ENCODE results near the gene NRXN3. TPM values are rescaled to one million over a fixed set of nuclear protein-coding genes. Genes with fewer than 3 reads are reported as not detected.

NRXN3 gene
- total and polyA plus RNA-seq, 4 donors: 1.4 to 8.3 (median 4.4) TPM

- H3K4me1 ChIP-seq (ENCODE audit: control insufficient read depth in 5 of 5, insufficient read depth in 5 of 5, low read length in 5 of 5): no peaks in the 10 kb centered on the region
- ATAC-seq (ENCODE audit: insufficient read depth, low FRiP score): no peak
- peaks cover 0 to 7% (median 0%) of the 10 kb centered on the region in 3 donors for H3K27me3 ChIP-seq (ENCODE audit: control insufficient read depth in 3 of 3, insufficient read depth in 3 of 3, low read length in 2 of 3)
- DNase-seq: peak in 1 of 3 donors; percentile 14
- H3K9me3 ChIP-seq (ENCODE audit: control insufficient read depth in 4 of 4, insufficient read depth in 3 of 4, low read length in 3 of 4): peaks cover 0 to 2% (median 0%) of the 10 kb centered on the region in 4 donors
- no peak overlapping the region for H3K4me3 ChIP-seq
- WGBS, 2 donors: 87 to 96% methylated on average over 1 of the region's 1 CpG
- H3K9ac ChIP-seq (ENCODE audit: insufficient read depth in 1 of 2, low read length in 2 of 2): no peak overlapping the region
- H3K27ac ChIP-seq (ENCODE audit: low read depth in 1 of 2, low read length in 1 of 2): no peak overlapping the region
- no peak for TF ChIP-seq CTCF (IDR thresholded peaks at IDR 0.05; ENCODE audit: control extremely low read depth, extremely low read depth)
- no peaks in the 10 kb centered on the region for H3K36me3 ChIP-seq (ENCODE audit: control insufficient read depth in 4 of 4, insufficient read depth in 4 of 4, low read length in 4 of 4)
Observed at GRCh38 chr14:79424462-79424861, 1254.3 kb downstream of the NRXN3 start.

- 80 to 81% methylated on average over 4 of the region's 4 CpGs for WGBS, 2 donors
- ATAC-seq (ENCODE audit: insufficient read depth, low FRiP score) (no peak), DNase-seq (no peak)
- Histone ChIP-seq H3K4me1 (ENCODE audit: control insufficient read depth in 5 of 5, insufficient read depth in 5 of 5, low read length in 5 of 5) (no peaks in the 10 kb centered on the region), H3K4me3 (no peak overlapping the region), H3K9me3 (ENCODE audit: control insufficient read depth in 4 of 4, insufficient read depth in 3 of 4, low read length in 3 of 4) (peaks cover 0 to 2% (median 0%) of the 10 kb centered on the region in 4 donors), H3K27ac (ENCODE audit: low read depth in 1 of 2, low read length in 1 of 2) (no peak overlapping the region), H3K9ac (ENCODE audit: insufficient read depth in 1 of 2, low read length in 2 of 2) (no peak overlapping the region), H3K27me3 (ENCODE audit: control insufficient read depth in 3 of 3, insufficient read depth in 3 of 3, low read length in 2 of 3) (peaks cover 0 to 7% (median 0%) of the 10 kb centered on the region in 3 donors), H3K36me3 (ENCODE audit: control insufficient read depth in 4 of 4, insufficient read depth in 4 of 4, low read length in 4 of 4) (no peaks in the 10 kb centered on the region)
- no peak for TF ChIP-seq CTCF (IDR thresholded peaks at IDR 0.05; ENCODE audit: control extremely low read depth, extremely low read depth)
Observed at GRCh38 chr14:79426103-79426755, 1256.1 kb downstream of the NRXN3 start.

GRCh38 chr14:79432640-79433039 lies 1262.5 kb downstream of the NRXN3 start:
- Histone ChIP-seq H3K9me3 (ENCODE audit: control insufficient read depth in 4 of 4, insufficient read depth in 3 of 4, low read length in 3 of 4) (no peaks in the 10 kb centered on the region), H3K9ac (ENCODE audit: insufficient read depth in 1 of 2, low read length in 2 of 2) (no peak overlapping the region), H3K4me1 (ENCODE audit: control insufficient read depth in 5 of 5, insufficient read depth in 5 of 5, low read length in 5 of 5) (no peaks in the 10 kb centered on the region), H3K4me3 (no peak overlapping the region), H3K36me3 (ENCODE audit: control insufficient read depth in 4 of 4, insufficient read depth in 4 of 4, low read length in 4 of 4) (no peaks in the 10 kb centered on the region), H3K27ac (ENCODE audit: low read depth in 1 of 2, low read length in 1 of 2) (no peak overlapping the region), H3K27me3 (ENCODE audit: control insufficient read depth in 3 of 3, insufficient read depth in 3 of 3, low read length in 2 of 3) (no peaks in the 10 kb centered on the region)
- no peak for DNase-seq
- 85 to 90% methylated on average over 3 of the region's 3 CpGs for WGBS, 2 donors
- ATAC-seq (ENCODE audit: insufficient read depth, low FRiP score): no peak
- no peak for TF ChIP-seq CTCF (IDR thresholded peaks at IDR 0.05; ENCODE audit: control extremely low read depth, extremely low read depth)

GRCh38 chr14:79436335-79436734 lies 1266.2 kb downstream of the NRXN3 start:
- no peaks in the 10 kb centered on the region for H3K27me3 ChIP-seq (ENCODE audit: control insufficient read depth in 3 of 3, insufficient read depth in 3 of 3, low read length in 2 of 3)
- no peak for TF ChIP-seq CTCF (IDR thresholded peaks at IDR 0.05; ENCODE audit: control extremely low read depth, extremely low read depth)
- H3K4me1 ChIP-seq (ENCODE audit: control insufficient read depth in 5 of 5, insufficient read depth in 5 of 5, low read length in 5 of 5): no peaks in the 10 kb centered on the region
- peak in 1 of 3 donors; percentile 32 for DNase-seq
- 83 to 100% methylated on average over 1 of the region's 1 CpG for WGBS, 2 donors
- no peak overlapping the region for H3K4me3 ChIP-seq
- H3K9ac ChIP-seq (ENCODE audit: insufficient read depth in 1 of 2, low read length in 2 of 2): no peak overlapping the region
- no peak for ATAC-seq (ENCODE audit: insufficient read depth, low FRiP score)
- H3K27ac ChIP-seq (ENCODE audit: low read depth in 1 of 2, low read length in 1 of 2): no peak overlapping the region
- H3K36me3 ChIP-seq (ENCODE audit: control insufficient read depth in 4 of 4, insufficient read depth in 4 of 4, low read length in 4 of 4): no peaks in the 10 kb centered on the region
- no peaks in the 10 kb centered on the region for H3K9me3 ChIP-seq (ENCODE audit: control insufficient read depth in 4 of 4, insufficient read depth in 3 of 4, low read length in 3 of 4)

Measured in lung (tissue), 12 donors.